T-helper 1 cell treated with Interleukin-12 subunit alpha and Interleukin-12 subunit beta and Interleukin-4 antibody, amounts not matched to agents 30 μg/mL and 1 μg/mL, for 36 hours (primary cell): Measurements from ENCODE around the gene CCL26.
"Not testable (repeated sequence)": the region's sequence is repeated elsewhere in the genome, so short reads cannot be mapped to it uniquely, and the experiment has no call there.

Experiments
- H3K27ac Mint-ChIP-seq: one replicate; pipeline ENCODE4 v1.8.0; 2021; ENCODE audit warnings: mild to moderate bottlenecking, mixed read lengths
- H3K27me3 Mint-ChIP-seq: one replicate; pipeline ENCODE4 v1.8.0; 2021; ENCODE audit warnings: low read depth, mixed read lengths
- H3K36me3 Mint-ChIP-seq: one replicate; pipeline ENCODE4 v1.8.0; 2021; ENCODE audit warnings: low read depth, mixed read lengths
- H3K4me1 Mint-ChIP-seq: one replicate; pipeline ENCODE4 v1.8.0; 2021; ENCODE audit warnings: low read depth, mixed read lengths
- H3K4me3 Mint-ChIP-seq: one replicate; pipeline ENCODE4 v1.8.0; 2021; ENCODE audit warnings: mild to moderate bottlenecking, moderate library complexity, mixed read lengths
- H3K9me3 Mint-ChIP-seq: one replicate; pipeline ENCODE4 v1.8.0; 2021; ENCODE audit warnings: mixed read lengths

CCL26 gene

DNA sequence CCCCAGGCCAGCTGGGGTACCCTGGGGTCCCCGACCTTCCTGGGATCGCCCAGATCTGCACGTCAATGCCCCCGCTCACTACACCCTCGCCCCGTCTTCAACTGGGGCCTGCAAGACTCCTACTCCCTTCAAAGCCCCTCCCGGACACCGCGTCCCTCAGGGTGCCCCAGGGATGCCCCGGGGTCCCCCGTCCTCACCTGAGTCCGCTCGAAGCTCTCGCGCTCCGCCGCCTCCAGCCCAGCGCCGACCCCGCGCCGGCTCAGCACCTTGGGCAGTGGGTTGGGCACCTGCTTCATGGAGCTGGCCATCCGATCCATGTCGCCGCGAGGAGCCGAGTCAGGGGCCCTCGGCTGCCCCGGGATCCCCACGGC, 33.4 kb downstream of the CCL26 start, which contains the start of gene HIP1:
TSS of gene HIP1 (minus strand) at position 338 of the 371 bp plus-strand sequence. CDS start at position 317, 21 bp downstream.
- Mint-ChIP-seq H3K4me1 (peaks cover 14% of the 10 kb centered on the region), H3K27me3 (peaks cover 29% of the 10 kb centered on the region)

DNA sequence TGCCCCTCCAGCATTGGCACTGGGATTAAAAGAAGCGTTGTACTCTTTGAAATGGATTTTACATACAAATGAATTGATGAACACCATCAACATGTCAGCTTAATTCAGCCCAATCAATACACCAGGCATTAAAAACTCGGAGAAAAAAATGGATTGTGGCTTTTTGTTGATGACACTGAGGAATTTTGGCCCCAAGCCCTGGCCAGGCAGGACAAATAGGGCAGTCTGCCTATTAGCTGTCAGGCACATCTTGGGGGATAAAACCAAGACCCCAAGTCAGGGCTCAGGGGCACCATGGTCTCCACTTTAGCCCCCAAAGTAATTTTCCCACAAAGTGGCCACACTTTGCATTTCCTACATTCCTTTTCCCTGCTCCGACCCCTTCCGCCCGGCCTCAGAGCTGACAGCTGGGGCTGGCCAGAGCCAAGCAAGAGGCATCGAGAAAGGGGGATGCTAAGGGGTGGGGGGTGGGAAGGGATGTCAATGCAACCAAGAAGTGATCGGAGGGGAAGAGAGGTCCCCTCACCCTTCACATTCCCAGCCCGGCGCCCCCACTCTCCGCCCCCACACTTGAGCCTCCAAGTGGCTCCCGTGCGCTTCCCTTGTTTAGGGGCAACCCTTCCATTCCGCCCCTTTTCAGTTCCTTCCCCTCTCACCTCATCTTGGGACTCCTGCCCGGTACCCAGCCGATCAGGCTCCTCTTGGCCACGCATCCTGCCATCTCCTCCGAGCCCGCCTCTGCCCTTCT, 34.0 kb downstream of the CCL26 start:
- Mint-ChIP-seq H3K4me3 (peak overlapping the region; percentile 85), H3K36me3 (no peaks in the 10 kb centered on the region), H3K4me1 (peaks cover 14% of the 10 kb centered on the region), H3K27ac (no peak overlapping the region), H3K27me3 (peaks cover 26% of the 10 kb centered on the region), H3K9me3 (no peaks in the 10 kb centered on the region)

More for the DNA sequence above, 33.4 kb downstream of the CCL26 start, which contains the start of gene HIP1:
- H3K9me3 Mint-ChIP-seq, result no peaks in the 10 kb centered on the region
- peak within 1 kb of the TSS; percentile 96 for H3K27ac Mint-ChIP-seq
- peak within 1 kb of the TSS; percentile 94 for H3K4me3 Mint-ChIP-seq
- H3K36me3 Mint-ChIP-seq, result no peaks in the 10 kb centered on the region

DNA sequence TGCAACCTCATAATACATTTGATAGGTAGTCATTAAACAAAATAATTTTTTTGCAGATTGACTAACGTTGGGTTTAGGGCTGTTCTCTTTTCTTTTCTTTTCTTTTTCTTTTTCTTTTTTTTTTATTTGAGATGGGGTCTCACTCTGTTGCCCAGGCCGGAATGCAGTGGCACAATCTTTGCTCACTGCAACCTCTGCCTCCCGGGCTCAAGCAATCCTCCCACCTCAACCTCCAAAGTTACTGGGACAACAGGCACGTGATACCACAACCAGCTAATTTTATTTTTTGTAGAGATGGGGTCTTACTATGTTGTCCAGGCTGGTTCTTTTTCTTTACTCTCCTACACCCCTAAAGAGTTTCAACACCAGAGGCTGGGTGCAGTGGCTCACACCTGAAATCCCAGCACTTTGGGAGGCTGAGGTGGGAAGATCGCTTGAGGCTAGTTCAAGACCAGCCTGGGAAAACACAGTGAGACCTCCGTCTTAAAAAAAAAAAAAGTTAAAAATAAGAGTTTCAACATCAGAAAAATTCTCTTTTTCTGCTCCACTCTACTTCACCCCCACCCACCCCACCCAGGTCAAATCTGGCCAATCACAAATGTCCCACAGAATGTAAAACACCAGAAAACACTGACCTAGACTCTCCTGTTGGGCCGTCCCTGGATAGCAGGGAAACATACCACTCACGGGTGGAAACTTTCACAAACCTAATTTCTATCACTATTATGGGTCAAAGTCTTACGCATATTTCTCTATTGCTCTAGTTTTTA, 36.2 kb downstream of the CCL26 start:
- Mint-ChIP-seq H3K27me3 (peaks cover 22% of the 10 kb centered on the region), H3K4me3 (no peak overlapping the region), H3K4me1 (peaks cover 11% of the 10 kb centered on the region), H3K9me3 (no peaks in the 10 kb centered on the region), H3K27ac (no peak overlapping the region), H3K36me3 (no peaks in the 10 kb centered on the region)

- peaks cover 15% of the 10 kb centered on the region for H3K27me3 Mint-ChIP-seq
- no peak overlapping the region for H3K27ac Mint-ChIP-seq
- H3K36me3 Mint-ChIP-seq, result no peaks in the 10 kb centered on the region
- peaks cover 9% of the 10 kb centered on the region for H3K4me1 Mint-ChIP-seq
- no peaks in the 10 kb centered on the region for H3K9me3 Mint-ChIP-seq
- no peak overlapping the region for H3K4me3 Mint-ChIP-seq
Measured at GRCh38 chr7:75734586-75735458, 37.2 kb downstream of the CCL26 start.

DNA sequence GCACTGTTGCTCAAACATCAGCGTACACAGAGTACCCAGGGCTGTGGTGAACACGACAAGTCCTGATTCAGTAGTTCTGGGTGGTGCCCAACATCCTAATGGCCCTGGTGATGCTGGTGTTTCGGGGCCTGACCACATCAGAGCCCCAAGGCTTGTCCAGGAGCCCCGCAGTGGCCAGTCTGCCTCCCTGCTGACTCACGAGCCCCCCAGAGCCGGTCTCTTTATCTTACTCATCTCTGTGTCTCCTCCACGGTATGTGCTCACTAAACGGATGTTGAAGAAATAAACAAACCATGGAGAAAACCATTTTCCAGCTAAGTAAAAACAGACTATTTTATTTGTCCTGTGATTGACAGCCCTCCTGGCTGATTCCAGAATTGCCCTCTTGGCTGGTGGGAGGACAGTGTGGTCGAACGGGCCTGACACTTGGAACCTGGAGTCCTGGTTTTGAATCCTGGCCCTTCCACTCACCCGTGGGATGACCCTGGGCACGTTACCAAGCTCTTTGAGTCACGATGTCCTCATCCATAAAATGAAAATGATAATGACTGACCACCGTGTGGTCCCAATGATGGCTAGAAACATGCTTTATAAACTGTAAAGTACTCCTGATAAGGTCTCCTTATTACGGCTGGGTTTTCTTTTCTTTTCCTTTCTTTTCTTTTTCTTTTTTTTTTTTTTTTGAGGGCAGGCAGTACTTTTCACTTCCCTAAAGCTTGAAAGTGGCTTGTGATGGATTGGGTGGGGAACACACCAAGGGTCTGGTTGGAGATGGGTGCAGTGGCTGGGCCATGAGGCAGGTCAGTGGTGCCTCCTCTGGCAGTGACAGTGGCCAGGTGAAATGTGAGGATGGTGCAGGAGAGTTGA, 39.0 kb downstream of the CCL26 start:
- Mint-ChIP-seq H3K27ac (no peak overlapping the region), H3K4me3 (no peak overlapping the region), H3K4me1 (peaks cover 15% of the 10 kb centered on the region), H3K36me3 (no peaks in the 10 kb centered on the region), H3K27me3 (peaks cover 10% of the 10 kb centered on the region), H3K9me3 (no peaks in the 10 kb centered on the region)

DNA sequence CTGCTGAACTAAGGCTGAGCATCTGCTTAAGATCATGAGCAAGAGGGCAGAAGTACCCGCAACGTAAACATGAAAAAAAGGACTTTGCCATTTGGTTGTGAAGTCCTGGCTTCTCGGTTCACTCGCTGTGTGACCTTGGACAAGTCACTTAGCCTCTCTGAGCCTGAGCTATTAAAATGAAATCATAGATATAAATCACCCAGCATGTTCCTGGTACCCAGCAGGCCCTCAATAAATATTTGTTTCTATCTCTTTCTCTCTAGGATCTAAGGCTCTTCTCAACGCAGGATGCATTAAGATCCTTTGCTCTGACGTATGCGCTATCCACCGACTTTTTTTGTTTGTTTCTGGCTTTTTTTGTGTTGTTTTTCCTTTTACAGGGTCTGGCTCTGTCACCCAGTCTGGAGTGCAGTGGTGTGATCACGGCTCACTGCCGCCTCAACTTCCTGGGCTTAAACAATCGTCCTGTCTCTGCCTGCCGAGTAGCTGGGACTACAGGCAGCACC, 39.9 kb downstream of the CCL26 start:
- H3K4me1 Mint-ChIP-seq, result peaks cover 17% of the 10 kb centered on the region
- H3K4me3 Mint-ChIP-seq, result no peak overlapping the region
- H3K27me3 Mint-ChIP-seq, result peaks cover 8% of the 10 kb centered on the region
- H3K27ac Mint-ChIP-seq, result no peak overlapping the region
- no peaks in the 10 kb centered on the region for H3K36me3 Mint-ChIP-seq
- no peaks in the 10 kb centered on the region for H3K9me3 Mint-ChIP-seq

DNA sequence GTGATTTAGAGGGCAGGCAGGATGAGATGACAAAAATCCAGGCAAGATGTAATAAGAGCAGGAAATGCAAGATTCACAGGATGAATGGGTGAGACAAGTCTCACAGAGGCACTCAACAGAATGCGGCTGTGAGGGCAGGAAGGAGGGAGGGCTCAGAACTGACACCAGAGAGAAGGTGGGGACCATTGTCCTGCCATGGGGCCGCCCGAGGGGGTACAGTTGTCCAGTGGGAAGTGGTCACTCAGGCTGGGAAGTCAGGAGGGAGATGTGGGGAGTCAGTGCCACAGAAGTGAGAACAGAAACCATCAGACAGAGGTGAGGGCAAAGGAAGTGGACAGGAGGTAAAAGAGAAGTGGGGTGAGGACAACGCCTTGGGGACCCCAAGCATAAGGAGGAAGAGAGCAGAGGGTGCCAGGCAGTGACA, 42.1 kb downstream of the CCL26 start:
- no peak overlapping the region for H3K27ac Mint-ChIP-seq
- H3K4me1 Mint-ChIP-seq, result peaks cover 17% of the 10 kb centered on the region
- no peaks in the 10 kb centered on the region for H3K36me3 Mint-ChIP-seq
- peaks cover 5% of the 10 kb centered on the region for H3K27me3 Mint-ChIP-seq
- no peak overlapping the region for H3K4me3 Mint-ChIP-seq
- H3K9me3 Mint-ChIP-seq, result no peaks in the 10 kb centered on the region

GRCh38 chr7:75727881-75728593, 44.0 kb downstream of the CCL26 start:
- Mint-ChIP-seq H3K4me3 (peak overlapping the region; percentile 21), H3K9me3 (no peaks in the 10 kb centered on the region)

DNA sequence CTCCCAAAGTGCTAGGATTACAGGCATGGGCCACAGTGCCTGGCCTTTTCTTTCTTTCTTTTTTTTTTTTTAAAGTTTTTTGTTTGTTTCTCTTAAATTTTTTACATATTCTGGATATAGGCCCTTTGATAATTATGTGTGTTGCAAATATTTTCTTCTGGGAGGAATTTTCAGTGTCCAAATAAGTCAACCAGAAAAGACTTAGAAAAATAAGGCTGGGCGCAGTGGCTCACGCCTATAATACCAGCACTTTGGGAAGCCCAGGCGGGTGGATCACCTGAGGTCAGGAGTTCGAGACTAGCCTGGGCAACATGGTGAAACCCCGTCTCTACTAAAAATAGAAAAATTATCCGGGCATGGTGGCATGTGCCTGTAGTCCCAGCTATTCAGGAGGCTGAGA, 44.7 kb downstream of the CCL26 start:
- H3K27me3 Mint-ChIP-seq, H3K36me3 Mint-ChIP-seq, H3K9me3 Mint-ChIP-seq, H3K27ac Mint-ChIP-seq, H3K4me3 Mint-ChIP-seq: not testable (repeated sequence)
- peaks cover 17% of the 10 kb centered on the region for H3K4me1 Mint-ChIP-seq

More at GRCh38 chr7:75727881-75728593, 44.0 kb downstream of the CCL26 start:
- Mint-ChIP-seq H3K4me1 (peaks cover 17% of the 10 kb centered on the region), H3K27ac (peak overlapping the region; percentile 36), H3K36me3 (no peaks in the 10 kb centered on the region), H3K27me3 (peaks cover 5% of the 10 kb centered on the region)

DNA sequence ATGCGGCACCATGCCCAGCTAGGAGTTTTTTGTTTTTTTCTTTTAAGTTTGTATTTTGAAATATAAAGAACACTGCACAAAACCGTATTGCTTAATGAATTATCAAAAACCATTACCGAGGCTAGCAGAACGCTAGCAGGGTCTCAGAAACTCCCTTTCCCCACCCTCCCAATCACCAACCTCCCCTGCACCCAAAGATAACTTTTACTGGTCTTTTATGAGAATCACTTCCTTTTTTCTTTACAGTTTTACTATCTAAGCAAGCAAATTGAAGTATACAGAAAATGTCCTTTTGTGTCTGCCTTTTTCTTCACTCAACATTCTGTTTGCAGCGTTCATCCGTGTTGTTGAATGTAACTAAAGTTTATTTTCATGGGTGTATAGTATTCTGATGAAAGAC, 46.7 kb downstream of the CCL26 start:
- Mint-ChIP-seq H3K4me1 (peaks cover 17% of the 10 kb centered on the region), H3K27me3 (peaks cover 5% of the 10 kb centered on the region), H3K4me3 (no peak overlapping the region), H3K9me3 (no peaks in the 10 kb centered on the region), H3K27ac (no peak overlapping the region), H3K36me3 (no peaks in the 10 kb centered on the region)

DNA sequence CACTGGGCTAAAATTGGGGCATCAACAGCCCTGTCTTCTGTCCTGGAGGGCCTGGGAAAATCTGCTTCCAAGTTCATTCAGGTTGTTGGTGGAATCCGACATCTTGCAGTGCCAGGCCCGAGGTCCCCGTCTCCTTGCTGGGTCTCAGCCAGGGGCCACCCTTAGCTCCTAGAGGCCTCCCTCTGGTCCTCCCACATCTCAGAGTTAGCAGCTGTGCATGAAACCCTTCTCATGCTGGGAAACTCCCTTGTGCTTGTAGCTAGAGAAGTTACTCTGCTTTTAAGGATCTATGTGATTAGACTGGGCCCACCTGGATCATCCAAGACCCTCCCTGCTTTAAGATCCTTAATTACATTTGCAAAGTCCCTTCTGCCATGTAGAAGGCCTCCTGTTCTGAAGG, 48.6 kb downstream of the CCL26 start:
- Mint-ChIP-seq H3K36me3 (no peaks in the 10 kb centered on the region), H3K4me1 (peaks cover 7% of the 10 kb centered on the region), H3K27ac (no peak overlapping the region), H3K27me3 (no peaks in the 10 kb centered on the region), H3K4me3 (no peak overlapping the region), H3K9me3 (no peaks in the 10 kb centered on the region)

DNA sequence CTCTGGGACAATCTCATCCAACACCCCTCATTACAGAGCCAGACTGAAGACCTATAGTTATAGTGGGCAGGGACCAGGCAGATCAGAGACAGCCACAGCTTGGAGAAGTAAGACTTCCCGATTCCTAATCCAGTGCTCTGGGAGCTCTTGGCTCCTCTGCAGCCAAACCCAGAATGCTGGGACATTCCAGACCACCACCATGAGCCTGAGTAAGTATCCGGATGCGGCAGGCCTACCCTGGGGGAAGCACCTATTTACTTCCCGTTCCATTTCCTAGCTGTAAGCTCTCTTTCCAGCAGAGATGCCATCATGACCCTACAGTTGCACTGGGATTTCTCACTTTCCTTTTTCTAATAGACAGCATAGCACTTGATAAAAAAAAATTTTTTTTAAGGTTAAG, 49.6 kb downstream of the CCL26 start:
- Mint-ChIP-seq H3K27me3 (no peaks in the 10 kb centered on the region), H3K4me3 (no peak overlapping the region), H3K36me3 (no peaks in the 10 kb centered on the region), H3K4me1 (no peaks in the 10 kb centered on the region), H3K27ac (no peak overlapping the region), H3K9me3 (no peaks in the 10 kb centered on the region)

DNA sequence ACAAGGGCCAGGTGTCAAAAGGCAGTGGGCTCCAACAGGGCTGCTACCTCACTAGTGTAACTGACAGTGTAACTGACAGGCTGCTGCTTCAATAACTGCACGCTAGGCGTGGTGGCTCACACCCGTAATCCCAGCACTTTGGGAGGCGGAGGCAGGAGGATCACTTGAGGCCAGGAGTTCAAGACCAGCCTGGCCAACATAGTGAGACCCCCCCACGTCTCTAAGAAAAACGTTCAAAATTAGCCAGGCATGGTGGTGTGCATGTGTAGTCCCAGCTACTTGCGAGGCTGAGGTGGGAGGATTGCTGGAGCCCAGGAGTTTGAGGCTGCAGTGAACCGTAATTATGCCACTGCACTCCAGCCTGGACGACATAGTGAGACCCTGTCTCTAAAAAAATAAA, 50.1 kb downstream of the CCL26 start:
- not testable (repeated sequence) for H3K36me3 Mint-ChIP-seq, H3K4me3 Mint-ChIP-seq, H3K27ac Mint-ChIP-seq, H3K27me3 Mint-ChIP-seq, H3K9me3 Mint-ChIP-seq, H3K4me1 Mint-ChIP-seq
